NCI-H146 (cell line): ENCODE measurements around the gene TK1.
"Not testable (repeated sequence)": the region's sequence is repeated elsewhere in the genome, so short reads cannot be mapped to it uniquely, and the experiment has no call there.

ENCODE experiments used
- DNase-seq: peaks from one replicate; lab custom pipeline; 2025; lab: John Stamatoyannopoulos, UW

Gene TK1

DNA sequence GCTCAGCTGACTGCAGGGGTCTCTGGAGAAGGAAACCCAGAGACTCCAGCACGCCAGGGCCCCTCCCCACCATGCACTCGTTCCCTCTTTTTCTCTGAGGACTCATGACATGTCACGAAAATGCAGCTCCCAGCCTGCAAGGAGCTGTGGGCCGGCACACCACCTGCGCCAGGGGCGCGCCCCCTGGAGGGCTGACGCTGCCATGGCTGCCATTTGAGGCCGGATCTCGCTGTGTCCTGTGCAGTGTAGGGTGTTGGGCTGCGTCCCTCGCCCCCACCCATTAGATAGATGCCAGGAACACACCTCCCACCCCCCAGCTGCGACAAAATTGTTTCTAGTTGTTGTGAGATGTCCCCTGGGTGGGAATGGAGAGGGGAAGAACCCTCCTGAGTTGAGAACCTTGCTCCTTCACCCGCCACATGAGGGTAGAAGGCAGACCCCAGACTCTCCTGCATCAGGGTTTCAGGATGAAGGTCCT, 10.3 kb downstream of the TK1 start:
- DNase-seq = peak; percentile 15

DNA sequence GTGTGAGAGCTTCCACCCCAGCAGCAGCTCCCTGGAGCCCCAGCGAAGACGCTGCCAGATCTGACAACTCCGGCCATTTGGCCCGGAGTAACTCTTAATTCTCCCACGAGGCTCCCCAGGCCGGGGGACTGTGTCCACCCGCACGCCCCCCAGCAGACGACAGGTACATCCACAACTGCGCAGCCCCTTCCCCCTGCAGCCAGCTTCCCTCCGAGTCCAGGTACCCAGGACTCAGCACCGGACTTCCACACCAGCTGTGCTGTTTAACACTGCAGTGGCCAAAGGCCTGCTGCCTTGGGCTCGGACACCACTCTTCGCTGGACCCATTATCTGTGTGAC, 11.2 kb downstream of the TK1 start:
- DNase-seq = no peak

DNA sequence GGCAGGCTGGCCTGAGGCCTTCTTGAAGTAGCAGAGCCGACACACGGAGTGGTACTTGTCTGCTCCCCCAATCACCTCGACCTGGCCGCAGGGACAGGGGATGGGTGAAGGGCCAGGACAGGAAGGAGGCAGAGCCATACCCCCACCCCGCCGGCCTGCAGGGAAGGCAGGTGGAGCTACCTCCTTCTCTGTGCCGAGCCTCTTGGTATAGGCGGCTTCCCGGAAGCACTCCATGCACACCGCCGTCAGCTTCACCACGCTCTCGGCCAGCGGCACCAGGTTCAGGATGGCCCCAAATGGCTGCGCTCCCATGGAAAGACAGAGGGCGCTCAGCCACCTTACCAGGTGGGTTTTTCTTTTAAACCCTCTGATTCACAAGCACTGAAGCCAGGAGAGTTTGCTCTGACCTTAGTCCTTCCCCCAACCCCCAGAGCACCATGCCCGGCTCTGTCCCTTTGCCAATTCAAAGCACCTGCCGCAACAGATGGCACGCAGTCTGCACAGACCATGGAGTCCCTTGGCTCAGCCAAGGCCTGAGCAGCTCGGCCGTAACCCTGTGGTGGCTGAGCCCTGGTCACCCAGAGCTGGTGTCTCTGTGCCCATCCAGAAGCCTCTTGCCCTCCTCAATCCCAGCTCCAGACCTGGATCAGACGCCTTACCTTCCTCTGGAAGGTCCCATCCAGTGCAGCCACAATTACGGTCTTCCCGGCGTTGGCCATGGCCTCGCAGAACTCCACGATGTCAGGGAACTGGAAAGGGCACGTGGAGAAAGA, 11.8 kb downstream of the TK1 start:
- no peak for DNase-seq

DNA sequence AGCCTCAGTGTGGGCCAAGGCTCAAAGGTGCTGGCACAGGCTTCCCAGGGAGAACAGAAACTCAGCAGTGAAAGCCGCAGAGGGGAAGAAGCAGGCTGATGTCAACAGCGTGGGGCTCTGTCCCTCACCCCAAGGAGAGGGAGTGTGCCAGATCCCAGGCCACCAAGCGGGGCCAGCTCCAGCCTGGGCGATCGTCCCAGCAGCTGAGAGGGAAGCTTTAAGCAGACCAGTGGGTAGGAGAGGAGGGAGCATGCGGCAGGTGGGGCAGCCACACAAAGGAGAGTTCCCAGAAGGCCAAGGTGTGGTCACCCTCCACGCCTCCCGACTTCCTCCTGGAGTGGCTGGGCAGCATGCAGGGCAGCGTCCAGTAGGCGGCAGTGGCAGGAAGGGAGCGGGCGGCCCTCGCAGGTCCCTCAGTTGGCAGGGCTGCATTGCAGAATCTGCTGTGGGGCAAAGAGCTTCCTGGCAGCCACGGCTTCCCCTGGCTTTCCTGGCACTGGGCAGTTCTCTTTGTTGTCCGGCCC, 12.4 kb downstream of the TK1 start:
- no peak for DNase-seq

DNA sequence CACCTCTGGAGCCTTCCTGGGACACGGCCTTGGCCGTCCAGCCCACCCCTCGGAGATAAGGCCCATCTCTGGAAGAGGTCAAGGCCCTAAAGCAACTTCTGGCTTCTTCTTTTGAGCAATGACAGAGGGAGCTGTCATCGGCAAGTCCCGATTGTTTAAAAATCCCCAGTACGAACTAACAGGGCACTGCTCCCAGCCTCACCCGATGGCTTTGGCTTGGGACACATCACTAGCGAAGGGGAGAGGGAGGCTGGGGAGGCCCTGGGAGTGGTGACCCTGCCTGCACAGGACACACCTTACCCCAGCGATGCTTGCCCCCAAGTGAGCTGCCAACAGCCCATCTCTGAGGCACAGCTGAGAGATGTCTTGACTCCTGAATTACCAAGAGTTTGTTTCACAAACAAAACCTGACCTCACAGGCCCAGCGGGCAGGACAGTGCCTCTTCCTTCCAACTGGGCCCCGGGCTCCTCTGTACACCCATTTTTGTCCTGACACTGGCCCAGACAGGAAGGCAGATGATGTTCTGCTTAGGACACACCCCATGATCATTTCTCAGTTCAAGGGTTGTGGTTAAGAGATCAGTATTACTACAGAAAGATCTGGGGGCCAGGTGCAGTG, 13.6 kb downstream of the TK1 start:
- DNase-seq = no peak

DNA sequence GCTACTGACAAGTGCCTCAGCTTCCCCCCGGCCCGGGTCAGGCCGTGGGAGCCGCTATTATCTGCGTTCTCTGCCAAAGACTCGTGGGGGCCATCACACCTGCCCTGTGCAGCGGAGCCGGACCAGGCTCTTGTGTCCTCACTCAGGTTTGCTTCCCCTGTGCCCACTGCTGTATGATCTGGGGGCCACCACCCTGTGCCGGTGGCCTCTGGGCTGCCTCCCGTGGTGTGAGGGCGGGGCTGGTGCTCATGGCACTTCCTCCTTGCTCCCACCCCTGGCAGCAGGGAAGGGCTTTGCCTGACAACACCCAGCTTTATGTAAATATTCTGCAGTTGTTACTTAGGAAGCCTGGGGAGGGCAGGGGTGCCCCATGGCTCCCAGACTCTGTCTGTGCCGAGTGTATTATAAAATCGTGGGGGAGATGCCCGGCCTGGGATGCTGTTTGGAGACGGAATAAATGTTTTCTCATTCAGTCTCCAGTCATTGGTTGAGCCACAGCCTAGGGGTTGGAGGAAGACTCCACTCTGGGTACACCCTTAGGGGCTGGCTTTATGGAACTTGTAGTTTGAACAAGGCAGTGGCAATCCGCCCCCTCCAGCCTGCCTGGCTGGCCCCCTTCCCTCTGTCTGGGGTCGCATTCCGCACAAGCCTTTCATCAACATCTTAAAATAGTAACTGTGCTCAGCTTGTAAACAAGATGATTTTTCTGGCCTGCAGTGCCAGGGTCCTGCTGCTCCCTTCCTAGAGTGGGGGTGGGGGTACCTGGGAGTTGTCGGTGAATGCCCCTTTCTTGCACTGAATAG, 14.4 kb downstream of the TK1 start:
- DNase-seq = no peak

DNA sequence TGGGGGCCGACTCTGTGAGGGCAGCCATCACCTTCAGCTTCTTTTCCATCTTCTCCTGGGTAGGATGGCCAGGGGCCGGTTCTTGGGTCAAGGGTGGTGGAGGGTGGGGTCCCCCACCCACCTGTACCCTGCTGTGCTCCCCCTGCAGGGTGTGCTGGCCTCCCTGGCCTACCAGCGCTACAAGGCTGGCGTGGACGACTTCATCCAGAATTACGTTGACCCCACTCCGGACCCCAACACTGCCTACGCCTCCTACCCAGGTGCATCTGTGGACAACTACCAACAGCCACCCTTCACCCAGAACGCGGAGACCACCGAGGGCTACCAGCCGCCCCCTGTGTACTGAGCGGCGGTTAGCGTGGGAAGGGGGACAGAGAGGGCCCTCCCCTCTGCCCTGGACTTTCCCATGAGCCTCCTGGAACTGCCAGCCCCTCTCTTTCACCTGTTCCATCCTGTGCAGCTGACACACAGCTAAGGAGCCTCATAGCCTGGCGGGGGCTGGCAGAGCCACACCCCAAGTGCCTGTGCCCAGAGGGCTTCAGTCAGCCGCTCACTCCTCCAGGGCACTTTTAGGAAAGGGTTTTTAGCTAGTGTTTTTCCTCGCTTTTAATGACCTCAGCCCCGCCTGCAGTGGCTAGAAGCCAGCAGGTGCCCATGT, 15.1 kb downstream of the TK1 start:
- not testable (repeated sequence) for DNase-seq

DNA sequence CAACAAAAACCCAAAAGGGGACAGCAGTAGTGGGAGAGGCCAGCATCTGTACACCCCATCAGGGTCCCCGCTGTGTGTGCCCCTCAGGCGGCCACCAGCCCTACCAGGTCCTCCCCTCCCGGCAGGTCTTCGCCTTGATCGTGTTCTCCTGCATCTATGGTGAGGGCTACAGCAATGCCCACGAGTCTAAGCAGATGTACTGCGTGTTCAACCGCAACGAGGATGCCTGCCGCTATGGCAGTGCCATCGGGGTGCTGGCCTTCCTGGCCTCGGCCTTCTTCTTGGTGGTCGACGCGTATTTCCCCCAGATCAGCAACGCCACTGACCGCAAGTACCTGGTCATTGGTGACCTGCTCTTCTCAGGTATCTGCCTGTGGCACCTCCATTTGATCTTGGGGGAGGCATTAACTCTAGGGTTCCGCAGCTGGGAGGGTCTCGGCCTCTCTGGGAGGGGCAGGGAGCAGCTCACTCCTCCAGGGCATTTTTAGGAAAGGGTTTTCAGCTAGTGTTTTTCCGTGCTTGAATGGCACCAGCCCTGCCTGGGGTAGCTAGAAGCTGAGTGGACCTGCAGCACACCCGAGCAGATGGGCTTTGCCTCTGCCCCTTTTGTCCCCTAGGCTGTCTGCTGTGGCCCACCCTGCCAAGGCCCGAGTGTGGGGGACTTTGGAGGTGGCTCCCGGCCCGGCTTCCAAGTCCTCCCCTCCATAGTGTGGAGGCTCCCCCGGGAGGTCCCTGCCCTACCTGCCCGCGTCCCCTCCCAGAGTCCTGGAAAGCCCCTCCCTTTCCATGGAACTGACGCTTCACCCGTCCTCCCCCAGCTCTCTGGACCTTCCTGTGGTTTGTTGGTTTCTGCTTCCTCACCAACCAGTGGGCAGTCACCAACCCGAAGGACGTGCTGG, 15.9 kb downstream of the TK1 start:
- no peak for DNase-seq

DNA sequence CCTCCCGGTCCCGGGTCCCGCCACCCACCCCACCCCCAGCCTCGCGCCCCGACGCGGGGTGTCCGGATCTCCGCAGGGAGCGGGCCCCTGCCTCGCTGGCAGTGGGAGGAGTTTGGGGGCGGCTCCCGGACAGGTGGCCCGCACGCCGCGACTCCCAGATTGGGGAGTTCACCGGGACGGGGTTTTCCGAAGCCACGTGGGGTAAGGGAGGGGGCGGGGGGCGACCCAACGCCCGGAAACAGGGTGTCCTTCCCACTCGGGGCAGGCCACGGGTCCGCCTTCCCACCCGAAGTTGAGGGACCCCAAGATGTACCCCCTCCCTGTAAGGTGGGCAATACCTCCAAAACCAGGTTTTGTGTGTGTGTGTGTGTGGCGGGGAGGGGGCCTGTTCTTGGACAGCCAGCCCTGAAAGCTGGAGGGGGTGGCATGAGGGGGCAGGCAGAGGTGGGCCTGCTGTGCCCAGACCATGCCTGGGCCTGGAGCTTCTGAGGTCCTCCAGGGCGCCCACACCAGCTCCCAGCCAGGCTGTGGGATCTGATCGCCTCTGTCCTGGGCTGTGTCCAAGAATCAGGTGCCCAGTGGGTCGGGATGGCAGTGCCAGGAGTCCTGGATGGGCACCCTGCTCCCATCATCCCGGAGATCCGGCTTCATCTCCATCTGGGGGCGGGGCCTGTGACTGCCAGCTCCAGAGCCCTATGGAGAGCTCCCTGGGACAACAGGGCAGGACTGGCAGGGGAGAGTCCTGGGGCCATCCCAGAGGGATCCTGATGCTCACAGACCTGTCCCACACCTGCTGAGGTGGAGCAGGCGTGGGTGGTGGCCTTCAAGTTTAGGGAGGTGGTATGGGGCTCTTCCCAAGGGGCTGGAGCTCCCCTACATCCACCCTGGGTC, 17.7 kb downstream of the TK1 start:
- DNase-seq = peak; percentile 45

DNA sequence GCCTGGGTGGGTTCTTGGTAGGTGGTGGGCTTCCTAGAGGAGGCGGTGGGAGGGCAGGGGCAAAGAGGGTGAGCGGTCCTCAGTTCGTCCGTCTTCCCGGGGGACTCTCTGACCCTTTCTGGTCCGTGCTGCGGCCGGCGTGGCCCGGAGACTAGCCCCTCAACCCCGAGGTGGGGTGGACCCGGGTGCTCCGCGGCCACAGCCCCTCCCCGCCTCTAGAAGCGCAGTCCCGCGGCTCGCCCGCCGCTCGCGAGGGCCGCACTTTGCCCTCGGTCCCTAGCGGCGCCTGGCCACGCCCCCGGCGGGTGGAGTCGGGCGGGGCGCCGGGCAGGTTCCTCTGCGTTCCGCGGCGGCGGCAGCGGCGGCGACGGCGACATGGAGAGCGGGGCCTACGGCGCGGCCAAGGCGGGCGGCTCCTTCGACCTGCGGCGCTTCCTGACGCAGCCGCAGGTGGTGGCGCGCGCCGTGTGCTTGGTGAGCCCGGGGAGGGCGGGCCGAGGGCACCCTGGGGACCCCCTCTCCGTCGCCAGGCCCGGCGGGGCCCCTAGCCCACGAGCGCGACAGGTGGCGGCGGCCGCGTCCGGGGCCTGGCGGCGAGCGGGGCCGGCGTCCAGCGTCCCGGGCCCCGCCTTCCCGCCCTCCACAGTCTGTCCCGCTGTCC, 18.5 kb downstream of the TK1 start, which contains the start of gene SYNGR2:
Gene SYNGR2 (plus strand): TSS at position 340 of the 661 bp plus-strand sequence. CDS start 36 bp downstream, at position 376.
- peak; percentile 83 for DNase-seq

DNA sequence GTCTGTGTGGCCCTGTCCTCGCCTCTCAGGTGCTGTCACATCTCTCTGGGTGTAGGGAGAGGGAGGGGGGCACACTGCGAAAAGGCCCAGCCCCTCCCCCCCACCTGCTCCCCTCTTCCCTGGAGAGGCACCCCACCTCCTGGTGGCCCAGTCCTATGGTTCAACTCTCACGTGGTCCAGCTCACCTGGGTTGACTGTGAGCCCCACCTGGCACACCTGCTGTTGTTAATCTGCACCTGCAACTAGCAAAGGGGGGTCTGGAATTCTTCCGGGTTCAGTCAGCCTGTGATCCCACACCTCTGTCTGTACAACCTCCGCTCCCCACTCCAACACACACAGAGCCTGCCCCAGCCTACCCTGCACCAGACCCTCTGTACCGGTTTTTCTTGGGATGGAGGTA, 20.4 kb downstream of the TK1 start:
- peak; percentile 77 for DNase-seq

DNA sequence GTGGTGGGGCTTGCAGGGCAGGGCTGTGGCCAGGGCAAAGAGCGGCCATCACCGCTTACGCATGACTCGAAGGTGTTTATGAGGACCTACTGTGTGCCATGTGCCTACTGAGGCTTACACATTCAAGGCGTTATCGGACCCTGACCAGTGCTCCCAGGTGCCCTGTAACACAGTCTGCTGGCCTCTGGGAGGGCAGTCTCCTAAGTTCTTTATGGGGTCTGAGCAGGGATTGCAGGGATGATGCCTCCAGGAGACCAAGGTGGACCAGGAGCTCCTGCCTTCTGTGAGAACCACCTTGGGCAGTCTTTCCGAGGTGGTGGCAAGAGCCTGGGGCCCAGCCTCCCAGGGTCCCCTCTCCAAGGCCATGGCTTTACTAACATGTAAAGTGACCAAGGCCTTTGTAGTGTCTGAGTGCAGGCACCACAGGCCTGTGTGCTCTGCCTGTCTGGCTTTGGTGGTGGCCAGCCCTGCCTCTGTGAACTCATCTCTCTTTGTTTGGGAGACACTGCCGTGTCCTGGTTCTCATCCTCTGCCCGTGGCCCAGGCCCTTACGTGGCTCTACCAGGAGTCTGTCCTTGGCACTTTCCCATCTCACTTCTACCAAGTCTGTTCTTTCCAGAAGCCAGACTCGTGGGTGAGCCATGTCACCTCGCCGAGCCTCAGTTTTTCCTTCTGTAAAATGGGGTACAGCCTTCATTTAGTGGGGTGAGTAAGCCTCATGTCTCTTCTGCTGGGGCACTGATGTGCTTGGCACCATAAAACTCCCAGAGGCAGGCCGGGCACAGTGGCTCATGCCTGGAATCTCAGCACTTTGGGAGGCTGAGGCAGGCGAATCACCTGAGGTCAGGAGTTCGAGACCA, 21.9 kb downstream of the TK1 start:
- no peak for DNase-seq

DNA sequence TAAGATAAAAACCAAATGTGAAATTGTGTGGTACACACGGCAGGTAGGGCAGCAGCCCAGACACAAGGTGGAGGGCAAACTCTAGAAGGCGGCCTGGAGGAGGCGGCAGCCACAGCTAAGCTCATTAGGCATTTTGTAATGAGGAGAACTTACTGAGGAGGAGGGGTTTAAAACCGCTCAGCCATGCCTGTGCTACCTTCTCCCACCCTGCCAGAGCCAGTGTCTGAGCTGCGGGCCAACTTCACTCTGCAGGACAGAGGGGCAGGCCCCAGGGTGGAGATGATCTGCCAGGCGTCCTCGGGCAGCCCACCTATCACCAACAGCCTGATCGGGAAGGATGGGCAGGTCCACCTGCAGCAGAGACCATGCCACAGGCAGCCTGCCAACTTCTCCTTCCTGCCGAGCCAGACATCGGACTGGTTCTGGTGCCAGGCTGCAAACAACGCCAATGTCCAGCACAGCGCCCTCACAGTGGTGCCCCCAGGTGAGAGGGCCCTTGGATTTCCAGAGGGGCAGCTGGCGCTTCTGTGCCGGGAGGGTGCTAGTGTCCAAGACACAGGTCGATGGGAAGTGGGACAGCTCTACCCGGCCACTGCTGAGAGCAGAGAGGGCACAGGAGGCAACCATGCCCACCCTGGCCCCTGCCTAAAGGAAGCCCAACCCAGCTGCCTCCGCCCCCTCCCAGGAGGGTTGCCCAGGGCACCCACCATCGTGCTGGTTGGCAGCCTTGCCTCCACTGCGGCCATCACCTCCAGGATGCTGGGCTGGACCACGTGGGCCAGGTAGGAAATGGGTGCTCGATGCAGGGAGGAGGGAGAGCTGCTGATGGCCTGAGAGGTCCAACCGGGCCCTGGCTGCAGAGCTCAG, 22.7 kb downstream of the TK1 start:
- no peak for DNase-seq

DNA sequence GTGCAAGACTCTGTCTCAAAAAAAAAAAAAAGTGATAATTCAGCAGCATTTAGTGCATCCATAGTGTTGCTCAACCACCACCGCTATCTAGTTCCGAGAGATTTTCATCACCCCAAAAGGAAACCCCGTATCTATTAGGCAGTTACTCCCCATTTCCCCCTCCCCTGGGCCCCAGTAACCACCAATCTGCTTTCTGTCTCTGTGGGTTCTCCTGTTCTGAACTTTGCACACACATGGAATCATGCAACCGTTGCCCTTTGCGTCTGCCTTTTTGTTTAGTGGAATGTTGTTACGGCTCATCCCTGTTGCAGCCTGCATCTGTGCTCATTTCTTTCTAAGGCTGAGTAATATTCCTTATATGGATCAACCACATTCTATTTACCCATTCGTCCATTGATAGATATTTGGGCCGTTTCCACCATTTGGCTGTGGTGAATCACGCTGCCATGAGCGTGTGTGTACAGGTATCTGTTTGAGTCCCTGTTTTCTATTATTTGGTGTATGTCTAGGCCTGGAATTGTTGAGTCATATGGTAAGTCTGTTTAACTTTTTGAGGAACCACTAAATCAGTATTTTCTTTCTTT, 27.2 kb downstream of the TK1 start:
- no peak for DNase-seq

DNA sequence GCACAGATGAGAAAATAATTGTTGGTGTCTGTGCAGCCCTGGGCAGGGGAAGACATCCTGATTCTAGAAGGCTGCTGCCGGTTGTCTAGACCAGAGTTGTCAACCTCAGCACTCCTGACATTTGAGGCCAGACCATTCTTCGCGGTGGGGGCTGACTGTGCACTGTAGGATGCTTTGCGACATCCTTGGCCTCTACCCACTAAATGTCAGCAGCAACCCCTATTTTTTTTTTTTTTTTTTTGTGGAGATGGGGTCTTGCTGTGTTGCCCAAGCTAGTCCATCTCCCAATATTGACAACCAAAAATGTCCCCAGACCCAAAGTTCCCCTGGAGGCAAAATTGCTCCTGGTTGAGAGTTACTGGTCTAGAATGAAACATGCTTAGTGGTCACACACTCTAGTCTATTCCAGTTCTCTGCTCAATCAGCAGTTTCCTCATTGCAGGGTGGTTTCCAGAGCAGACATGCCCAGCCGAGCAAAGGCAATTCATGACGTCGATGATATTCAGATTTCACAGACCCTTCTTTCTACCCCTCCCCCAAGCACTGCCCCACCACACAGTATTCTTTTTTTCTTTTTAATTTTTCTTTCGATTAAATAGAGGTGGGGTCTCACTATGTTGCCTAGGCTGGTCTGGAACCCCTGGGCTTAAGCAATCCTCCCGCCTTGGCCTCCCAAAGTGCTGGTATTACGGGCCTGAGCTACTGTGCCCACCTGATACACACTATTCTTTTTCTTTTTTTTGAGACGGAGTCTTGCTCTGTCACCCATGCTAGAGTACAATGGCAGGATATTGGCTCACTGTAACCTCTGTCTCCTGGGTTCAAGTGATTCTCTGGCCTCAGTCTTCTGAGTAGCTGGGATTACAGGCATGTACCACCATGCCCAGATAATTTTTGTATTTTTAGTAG, 31.7 kb downstream of the TK1 start:
- DNase-seq = no peak

DNA sequence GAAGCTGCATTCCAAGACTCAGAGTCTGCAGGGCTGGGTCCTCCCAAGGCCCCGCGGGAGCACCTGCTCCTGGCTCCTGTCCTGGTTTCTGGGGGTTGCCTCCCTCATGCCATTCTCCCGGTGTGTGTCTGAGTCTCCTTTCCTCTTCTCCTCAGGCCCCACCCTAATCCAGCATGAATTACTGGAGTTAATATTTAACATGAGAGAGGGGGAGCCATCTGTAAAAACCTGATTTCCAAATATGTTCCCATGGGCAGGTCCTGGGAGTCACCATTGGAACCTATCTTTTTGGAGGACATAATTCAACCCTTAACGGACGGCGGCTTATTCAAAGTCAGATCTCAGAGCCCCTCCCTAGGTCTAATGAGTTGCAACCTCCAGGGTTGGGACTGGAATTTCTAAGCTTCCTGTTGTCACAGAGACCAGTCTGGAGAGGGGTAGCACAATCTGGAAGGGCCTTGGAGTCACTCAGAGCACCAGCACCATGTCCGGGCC, 35.3 kb downstream of the TK1 start:
- DNase-seq = no peak
